WI38 (cell line): ENCODE data around the gene TNFRSF8.

Experiments used
- H3K4me3 ChIP-seq: 2 replicates; pipeline ENCODE4 v1.5.1; 2011; ENCODE audit warnings: low read depth, mild to moderate bottlenecking, control low read depth, low read length
- CTCF ChIP-seq: IDR thresholded peaks from 2 replicates; pipeline ENCODE4 v1.5.1; 2012; ENCODE audit warnings: low read depth, mild to moderate bottlenecking, control low read depth, low read length

TNFRSF8 gene

GRCh38 chr1:12179111-12179519 is 116.0 kb downstream of the TNFRSF8 start:
- no peak for TF ChIP-seq CTCF
- H3K4me3 ChIP-seq = no peak overlapping the region

- TF ChIP-seq CTCF = no peak
- no peak overlapping the region for H3K4me3 ChIP-seq
Measured at GRCh38 chr1:12179676-12180075, 116.6 kb downstream of the TNFRSF8 start.

GRCh38 chr1:12180315-12180714 is 117.2 kb downstream of the TNFRSF8 start:
- TF ChIP-seq CTCF = no peak
- no peak overlapping the region for H3K4me3 ChIP-seq

- TF ChIP-seq CTCF = no peak
- no peak overlapping the region for H3K4me3 ChIP-seq
Measured at GRCh38 chr1:12180903-12181302, 117.8 kb downstream of the TNFRSF8 start.

- TF ChIP-seq CTCF = no peak
- H3K4me3 ChIP-seq = no peak overlapping the region
Measured at GRCh38 chr1:12181568-12181967, 118.5 kb downstream of the TNFRSF8 start.

GRCh38 chr1:12182410-12182984 is 119.4 kb downstream of the TNFRSF8 start:
- H3K4me3 ChIP-seq = no peak overlapping the region
- TF ChIP-seq CTCF = no peak

- no peak for TF ChIP-seq CTCF
- H3K4me3 ChIP-seq = no peak overlapping the region
Measured at GRCh38 chr1:12183095-12183794, 120.1 kb downstream of the TNFRSF8 start.
